AG09319 (cell line): Measurements from ENCODE around the gene PTPN18.

Experiments
- DNase-seq: peaks from one replicate; pipeline ENCODE4 v3.0.0-alpha.2; 2010; ENCODE audit warnings: low read depth; ENCODE audit errors: extremely low read depth
- TF ChIP-seq, protein P1 (sequence below): IDR thresholded peaks from 2 replicates; pipeline ENCODE4 v1.5.1; 2011; ENCODE audit warnings: low read depth, mild to moderate bottlenecking, inconsistent platforms, low read length, moderate library complexity

Gene PTPN18

DNA sequence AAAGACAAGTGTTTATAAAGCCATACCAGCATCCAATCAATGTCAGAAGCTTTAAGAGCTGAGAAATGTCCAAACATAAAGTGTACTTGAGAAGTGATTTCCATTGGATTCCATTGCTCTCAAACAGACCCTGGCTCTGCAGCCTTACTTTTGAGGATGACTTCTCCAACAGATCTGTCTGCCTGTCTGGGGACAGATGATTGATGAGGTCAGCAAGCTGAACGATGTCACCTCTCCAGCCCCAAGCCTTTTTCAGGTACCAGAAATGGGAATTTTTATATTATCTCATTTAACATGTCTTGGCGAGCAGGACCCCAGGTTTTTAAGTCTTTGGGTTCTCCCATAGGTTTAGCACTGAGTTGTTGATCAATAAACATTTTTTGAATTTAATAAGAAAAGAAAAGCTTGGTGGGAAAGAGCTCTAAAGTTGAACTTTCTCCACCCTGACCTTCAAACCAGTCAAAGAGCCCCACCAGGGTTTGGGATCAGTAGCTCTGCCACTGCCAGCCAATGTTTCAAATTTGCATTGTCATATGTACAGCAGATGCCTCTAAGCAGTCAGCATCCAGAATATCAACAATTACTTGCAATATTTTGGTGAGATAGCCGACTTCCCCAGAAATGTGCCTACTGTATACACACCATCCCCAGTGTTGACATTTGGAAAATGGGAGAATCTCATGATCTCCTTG, 22.5 kb downstream of the PTPN18 start:
- no peak for DNase-seq
- TF ChIP-seq, protein P1, sequence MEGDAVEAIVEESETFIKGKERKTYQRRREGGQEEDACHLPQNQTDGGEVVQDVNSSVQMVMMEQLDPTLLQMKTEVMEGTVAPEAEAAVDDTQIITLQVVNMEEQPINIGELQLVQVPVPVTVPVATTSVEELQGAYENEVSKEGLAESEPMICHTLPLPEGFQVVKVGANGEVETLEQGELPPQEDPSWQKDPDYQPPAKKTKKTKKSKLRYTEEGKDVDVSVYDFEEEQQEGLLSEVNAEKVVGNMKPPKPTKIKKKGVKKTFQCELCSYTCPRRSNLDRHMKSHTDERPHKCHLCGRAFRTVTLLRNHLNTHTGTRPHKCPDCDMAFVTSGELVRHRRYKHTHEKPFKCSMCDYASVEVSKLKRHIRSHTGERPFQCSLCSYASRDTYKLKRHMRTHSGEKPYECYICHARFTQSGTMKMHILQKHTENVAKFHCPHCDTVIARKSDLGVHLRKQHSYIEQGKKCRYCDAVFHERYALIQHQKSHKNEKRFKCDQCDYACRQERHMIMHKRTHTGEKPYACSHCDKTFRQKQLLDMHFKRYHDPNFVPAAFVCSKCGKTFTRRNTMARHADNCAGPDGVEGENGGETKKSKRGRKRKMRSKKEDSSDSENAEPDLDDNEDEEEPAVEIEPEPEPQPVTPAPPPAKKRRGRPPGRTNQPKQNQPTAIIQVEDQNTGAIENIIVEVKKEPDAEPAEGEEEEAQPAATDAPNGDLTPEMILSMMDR: no peak

DNA sequence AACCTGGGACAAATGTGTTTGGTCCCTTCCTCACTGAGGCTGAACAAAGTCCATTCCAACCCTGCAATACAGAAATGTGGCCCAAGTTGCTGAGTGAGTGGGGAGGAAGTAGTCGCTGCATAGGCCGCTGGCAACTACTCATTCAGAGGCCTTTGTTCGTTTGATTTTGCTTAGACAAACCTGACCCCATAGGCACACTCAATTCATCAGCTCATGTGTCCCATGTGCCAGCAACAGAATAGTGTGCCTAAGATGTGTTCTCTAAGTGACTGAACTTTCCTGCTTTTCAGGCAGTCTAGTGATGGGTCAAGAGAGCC, 23.0 kb downstream of the PTPN18 start:
- TF ChIP-seq, protein P1: no peak
- DNase-seq: no peak

DNA sequence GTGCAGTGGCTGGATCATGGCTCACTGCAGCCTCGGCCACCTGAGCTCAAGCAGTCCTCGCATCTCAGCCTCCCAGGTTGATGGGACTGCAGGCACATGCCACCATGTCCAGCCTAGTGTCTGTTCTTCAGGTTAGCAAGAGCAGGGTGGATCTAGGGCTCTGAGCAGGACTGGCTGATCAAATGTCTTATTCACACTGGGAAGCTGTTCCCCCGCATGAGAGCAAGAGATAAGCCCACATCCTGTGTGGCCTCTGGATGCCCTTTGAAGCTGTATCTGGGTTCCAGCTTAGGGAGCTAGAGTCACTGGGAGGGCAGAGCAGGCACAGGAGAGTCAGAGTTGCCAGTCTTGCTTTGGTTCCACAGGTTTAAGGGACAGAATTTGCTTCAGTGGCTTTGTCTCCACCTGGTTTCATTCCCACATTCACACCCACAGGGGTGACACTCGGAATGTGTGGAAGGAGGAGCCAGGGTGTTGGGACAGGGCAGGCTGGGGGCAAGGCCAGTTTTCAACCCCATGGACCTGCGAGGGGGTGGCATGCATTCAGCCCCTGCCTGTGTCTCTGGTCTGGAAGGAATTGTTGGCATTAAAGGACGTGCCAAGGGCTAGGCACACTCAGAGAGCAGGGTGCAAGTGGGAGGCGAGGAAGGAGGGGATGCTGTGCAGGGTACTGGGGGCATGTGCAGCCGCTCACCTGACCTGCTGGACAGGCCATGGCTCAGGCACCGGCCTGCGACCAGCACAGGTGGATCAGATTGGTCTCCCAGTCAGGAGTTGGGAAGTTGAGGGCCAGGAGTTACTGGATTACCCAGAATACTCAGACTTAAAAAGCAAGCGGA, 24.5 kb downstream of the PTPN18 start:
- no peak for DNase-seq
- TF ChIP-seq, protein P1: no peak

DNA sequence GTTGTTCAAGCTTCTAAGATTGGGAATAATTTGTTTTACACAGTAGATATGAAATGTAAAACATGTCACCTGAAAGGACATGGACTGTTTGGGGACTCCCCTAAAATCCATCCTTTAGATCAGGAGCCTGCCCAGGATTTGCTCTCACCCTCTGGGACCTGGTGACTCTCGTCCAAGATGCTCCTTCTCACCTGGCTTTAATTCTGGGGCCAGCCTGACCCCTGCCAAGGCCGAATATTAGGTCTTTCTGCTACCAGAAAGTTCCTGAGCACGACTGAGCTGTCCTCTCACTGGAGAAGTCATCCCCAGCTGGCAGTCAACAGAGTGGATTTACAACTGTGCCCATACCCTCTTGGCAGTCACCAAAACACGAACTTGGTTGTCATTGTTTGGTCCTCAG, 25.3 kb downstream of the PTPN18 start:
- TF ChIP-seq, protein P1: no peak
- no peak for DNase-seq

DNA sequence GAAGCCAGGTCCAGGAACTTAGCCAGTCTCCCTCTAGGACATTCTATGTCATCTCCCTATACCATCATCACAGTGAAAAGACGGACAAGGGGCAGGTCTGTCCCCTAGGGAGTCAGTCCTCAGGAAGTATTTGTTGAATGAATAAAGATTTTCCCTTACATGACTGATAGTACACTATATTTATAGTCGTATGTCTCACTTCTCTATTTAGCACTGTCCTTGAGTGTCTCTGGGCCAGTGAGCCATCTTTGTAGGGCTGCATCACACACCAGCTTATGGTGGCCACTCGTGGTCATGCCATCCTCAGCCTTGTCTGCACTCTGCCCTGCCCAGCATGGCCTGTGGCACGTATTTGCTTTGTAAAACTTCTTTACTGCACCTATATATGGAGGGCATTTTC, 25.8 kb downstream of the PTPN18 start:
- TF ChIP-seq, protein P1: no peak
- no peak for DNase-seq

DNA sequence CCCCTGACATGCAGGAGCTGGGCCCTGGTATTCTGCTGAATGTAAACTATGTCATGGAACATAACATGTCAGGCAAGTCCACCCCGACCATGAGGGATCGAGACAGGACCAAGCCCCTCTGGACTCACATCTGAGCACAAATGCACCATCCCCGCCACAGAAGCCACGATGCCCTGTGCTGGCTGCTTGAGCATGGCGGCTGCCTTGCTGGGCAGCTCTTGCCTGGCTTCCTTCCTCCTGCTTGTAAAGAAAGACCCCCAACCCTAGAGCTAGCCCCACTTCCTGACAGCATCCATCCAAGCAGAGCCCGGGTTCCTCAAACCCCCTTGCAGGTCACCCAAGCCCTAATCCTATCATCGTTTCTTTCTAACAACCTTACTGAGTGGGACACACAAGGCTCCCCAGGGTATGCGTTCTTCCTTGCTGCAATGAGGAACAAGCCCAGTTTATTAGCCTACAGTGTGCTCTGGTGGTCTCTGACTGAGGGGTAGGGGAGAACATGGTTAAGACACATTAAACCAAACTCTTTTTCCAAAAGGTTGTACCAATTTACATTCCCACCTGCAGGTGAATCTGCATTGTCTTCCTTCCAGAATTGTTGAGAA, 26.6 kb downstream of the PTPN18 start:
- DNase-seq: no peak
- TF ChIP-seq, protein P1: no peak

DNA sequence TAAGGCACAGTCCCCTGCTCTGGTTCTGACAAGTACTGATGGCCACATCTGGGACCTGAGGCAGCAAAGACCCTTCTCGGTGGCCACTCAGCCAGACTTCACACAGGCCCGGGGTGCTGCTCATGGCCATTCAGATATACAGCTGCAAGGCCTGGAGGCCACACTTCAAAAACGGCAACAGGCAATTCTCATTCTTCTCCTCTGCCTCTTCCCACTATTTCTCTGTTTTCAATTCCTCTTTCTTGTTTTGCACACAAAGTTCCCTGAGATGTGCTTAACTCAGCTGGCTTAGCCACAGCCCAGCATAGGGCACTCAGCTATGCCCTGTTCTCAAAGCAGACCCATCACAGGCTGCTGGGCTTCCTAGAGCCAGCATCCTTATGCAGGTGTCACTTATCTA, 29.9 kb downstream of the PTPN18 start:
- no peak for DNase-seq
- TF ChIP-seq, protein P1: no peak
